ENCODE data around the gene IRX3. TPM values are rescaled to one million over a fixed set of nuclear protein-coding genes. Genes with fewer than 3 reads are reported as not detected.
A peak's percentile ranks its signal among the peaks of the same experiment; 100 is the strongest.

Gene IRX3
- total RNA-seq (2021; fragmentation: NEBNext Ultra II Directional; extraction: Animal tissue kit (Norgen Biotek cat#: 25700)) (1.6 and 2.9 TPM in 2 replicates), polyA plus RNA-seq (2011; rRNA removed) (0.50 and 1.7 TPM in 2 replicates), polyA minus RNA-seq (2011; rRNA and poly(A)+ RNA removed) (0.13 TPM in 1 of 2 replicates, not detected in the other)
- polyA plus RNA-seq (2011; cell fraction: cytosol; rRNA removed) = 1.6 TPM
- polyA plus RNA-seq (2011; cell fraction: nucleus; rRNA removed) = 1.5 TPM
- 1.2 to 1.8 TPM (median 1.5 TPM) in 4 replicates for polyA plus RNA-seq (2012, experiment 1 of 2)
- polyA plus RNA-seq (2012, experiment 2 of 2) = 1.2 TPM
- 1.6 TPM for polyA plus RNA-seq (2013, experiment 1 of 2)
- 2.4 TPM for polyA plus RNA-seq (2013, experiment 2 of 2)
- 2.6 TPM for polyA minus RNA-seq (2011; cell fraction: cytosol; rRNA and poly(A)+ RNA removed)
- polyA minus RNA-seq (2011; cell fraction: nucleus; rRNA and poly(A)+ RNA removed) = 1.8 TPM
- long read RNA-seq, experiment 1, partial matches to known transcripts = 0 of 1 reads
- long read RNA-seq, experiment 1, other reads (novel, unspliced or antisense) = 1 of 1 reads
- long read RNA-seq, experiment 2 = 0 reads

GRCh38 chr16:54286366-54287130 lies at the start of gene IRX3:
Gene IRX3 (minus strand): TSS chr16:54286787. CDS start chr16:54286050, 737 bp downstream.
- ChIA-PET CTCF (ENCODE audit: partially characterized antibody) (interaction anchor here (0.8 to 2.3 kb wide), 4 partner anchors 75 to 737 kb away, joined by 3 to 8 read pairs (median 6); no protein-coding TSS in a partner anchor), POLR2A (ENCODE audit: partially characterized antibody) (interaction anchor here (0.9 to 2.4 kb wide), 7 partner anchors 12 to 648 kb away, joined by 3 to 6 read pairs (median 4); partner anchors contain the start of gene IRX5)
- H4K5ac ChIP-seq (ENCODE audit: insufficient read length, low read depth, low read length) = peak within 1 kb of the TSS; percentile 94
- peaks cover 69 to 87% (median 79%) of the 10 kb centered on the region in 4 experiments for H3K27me3 ChIP-seq (replicated peaks in 1 of 4; ENCODE audit: control insufficient read depth in 3 of 4, extremely low read depth in 1 of 4, insufficient read depth in 3 of 4, low read length in 3 of 4)
- no peak within 1 kb of the TSS for H3K27ac ChIP-seq (ENCODE audit: low read depth, low read length)
- H4K20me1 ChIP-seq (replicated peaks in 1 of 2; ENCODE audit: control insufficient read depth in 1 of 2, insufficient read depth in 2 of 2, low read length in 2 of 2) = peaks cover 9 to 12% of the 10 kb centered on the region in 2 experiments
- no peak within 1 kb of the TSS for H2AK5ac ChIP-seq (ENCODE audit: low read depth, low read length)
- H3K79me1 ChIP-seq (ENCODE audit: low read depth, low read length) = no peaks in the 10 kb centered on the region
- H3K14ac ChIP-seq (ENCODE audit: insufficient read length) = no peak within 1 kb of the TSS
- no peak within 1 kb of the TSS for H2BK20ac ChIP-seq (ENCODE audit: low read length)
- 0 out of 2 replicates have a peak within 1 kb of the TSS, but pooled peaks have one; percentile 50 for H2BK12ac ChIP-seq (ENCODE audit: low read depth, low read length)
- peak within 1 kb of the TSS; percentile 77 to 95 for H3K4me2 ChIP-seq (ENCODE audit: insufficient read depth in 1 of 2, low read depth in 2 of 2, low read length in 2 of 2)
- peak within 1 kb of the TSS; percentile 60 to 93 (median 68) for H3K4me3 ChIP-seq (ENCODE audit: extremely low read depth in 1 of 4, insufficient read depth in 2 of 4, low read depth in 3 of 4, low read length in 4 of 4)
- peaks cover 46% of the 10 kb centered on the region for H3K23me2 ChIP-seq (ENCODE audit: low read depth, low read length)
- WGBS, 2 experiments (ENCODE audit: extremely low coverage in 1 of 2, insufficient coverage in 1 of 2, insufficient read length in 1 of 2, insufficient replicate concordance in 2 of 2, low coverage in 1 of 2, low lambda C conversion rate in 2 of 2, missing lambda C conversion rate in 1 of 2) = 1% methylated on average over 22 of the region's 67 CpGs; no CpG with 5 or more reads in 1 of the 2 experiments
- peaks cover 0 to 2% (median 0%) of the 10 kb centered on the region in 4 experiments; a peak in 1 of 8 replicates for H3K36me3 ChIP-seq (ENCODE audit: control insufficient read depth in 2 of 4, insufficient read depth in 4 of 4, low read length in 3 of 4)
- no peak within 1 kb of the TSS for H2BK15ac ChIP-seq (ENCODE audit: low read length)
- DNase-seq (ENCODE audit: low read depth in 1 of 2, low spot score in 2 of 2) (peak; percentile 66 to 84), FAIRE-seq (peak; percentile 32)
- H2AFZ ChIP-seq (ENCODE audit: low read length) = peak within 1 kb of the TSS; percentile 63; the same call in 1 of the 2 replicates
- peaks cover 0 to 29% (median 18%) of the 10 kb centered on the region in 4 experiments; a peak in 6 of 7 replicates for H3K4me1 ChIP-seq (replicated peaks in 1 of 4; ENCODE audit: control insufficient read depth in 3 of 4, insufficient read depth in 4 of 4, low read length in 3 of 4)
- peak within 1 kb of the TSS; percentile 9 for H3K56ac ChIP-seq (replicated peaks; ENCODE audit: insufficient read length, low read depth, low read length)
- no peaks in the 10 kb centered on the region for H3K9me3 ChIP-seq (ENCODE audit: insufficient read depth in 2 of 2, low read depth in 1 of 2, low read length in 1 of 2)
- H3K23ac ChIP-seq (ENCODE audit: insufficient read length) = no peak within 1 kb of the TSS
- no peaks in the 10 kb centered on the region for H3K79me2 ChIP-seq (ENCODE audit: control insufficient read depth in 1 of 2, insufficient read depth in 2 of 2, low read length in 2 of 2)
- peak within 1 kb of the TSS; percentile 10 for H4K8ac ChIP-seq (ENCODE audit: extremely low read depth, insufficient read depth, low read length)
- no peak within 1 kb of the TSS for H2BK120ac ChIP-seq (replicated peaks; ENCODE audit: low read depth, low read length)
- H3K4ac ChIP-seq (replicated peaks; ENCODE audit: insufficient read length, low read depth, low read length) = no peak within 1 kb of the TSS
- H3K18ac ChIP-seq (ENCODE audit: extremely low read depth, low read length) = peak within 1 kb of the TSS; percentile 83
- H2BK5ac ChIP-seq (ENCODE audit: low read depth, low read length) = peak within 1 kb of the TSS; percentile 60; the same call in 1 of the 2 replicates
- H4K91ac ChIP-seq (replicated peaks; ENCODE audit: insufficient read length, low read length) = no peak within 1 kb of the TSS
- H3K9ac ChIP-seq (replicated peaks in 1 of 4; ENCODE audit: extremely low read depth in 1 of 4, low read depth in 3 of 4, low read length in 3 of 4) = peak within 1 kb of the TSS in 1 of 4 experiments; percentile 38; a peak in 2 of 7 replicates
- TF ChIP-seq CEBPB (IDR thresholded peaks at IDR 0.05; ENCODE audit: low read depth, low read length) (no peak), CTCF (IDR thresholded peaks at IDR 0.05; ENCODE audit: control extremely low read depth in 1 of 3, insufficient read depth in 1 of 3, low read depth in 1 of 3, low read length in 3 of 3) (no peak), SRF (IDR thresholded peaks at IDR 0.05; ENCODE audit: low read depth, low read length) (no peak), KDM4A (IDR thresholded peaks at IDR 0.05; ENCODE audit: low read depth, low read length, severe bottlenecking) (no peak), SP2 (IDR thresholded peaks at IDR 0.05; ENCODE audit: low read length) (no peak), HDAC2 (IDR thresholded peaks at IDR 0.05; ENCODE audit: borderline replicate concordance in 1 of 2, low read depth in 2 of 2, low read length in 2 of 2) (no peak; a peak in 1 of 4 replicates)

Measured in H1 (cell line).